HG03460 (cell line): Measurements from ENCODE around the gene MACROD1.
"Not testable (repeated sequence)": the region's sequence is repeated elsewhere in the genome, so short reads cannot be mapped to it uniquely, and the experiment has no call there.

Source experiments
- ATAC-seq: cut with Tn5 transposase; IDR thresholded peaks from one replicate; pipeline ENCODE4 v1.9.1; 2021; ENCODE audit not compliant: unreplicated experiment

Gene MACROD1

GRCh38 chr11:64185693-64186491 lies 20.0 kb upstream of the MACROD1 start, which contains the start of gene STIP1:
TSS of gene STIP1 (plus strand) at chr11:64186171. CDS start at chr11:64186262, 91 bp downstream.
- peak; percentile 79 for ATAC-seq

- peak; percentile 22 for ATAC-seq
Observed at GRCh38 chr11:64185175-64185692, 19.3 kb upstream of the MACROD1 start.

- ATAC-seq, result no peak
Observed at GRCh38 chr11:64183890-64184289, 18.0 kb upstream of the MACROD1 start.

DNA sequence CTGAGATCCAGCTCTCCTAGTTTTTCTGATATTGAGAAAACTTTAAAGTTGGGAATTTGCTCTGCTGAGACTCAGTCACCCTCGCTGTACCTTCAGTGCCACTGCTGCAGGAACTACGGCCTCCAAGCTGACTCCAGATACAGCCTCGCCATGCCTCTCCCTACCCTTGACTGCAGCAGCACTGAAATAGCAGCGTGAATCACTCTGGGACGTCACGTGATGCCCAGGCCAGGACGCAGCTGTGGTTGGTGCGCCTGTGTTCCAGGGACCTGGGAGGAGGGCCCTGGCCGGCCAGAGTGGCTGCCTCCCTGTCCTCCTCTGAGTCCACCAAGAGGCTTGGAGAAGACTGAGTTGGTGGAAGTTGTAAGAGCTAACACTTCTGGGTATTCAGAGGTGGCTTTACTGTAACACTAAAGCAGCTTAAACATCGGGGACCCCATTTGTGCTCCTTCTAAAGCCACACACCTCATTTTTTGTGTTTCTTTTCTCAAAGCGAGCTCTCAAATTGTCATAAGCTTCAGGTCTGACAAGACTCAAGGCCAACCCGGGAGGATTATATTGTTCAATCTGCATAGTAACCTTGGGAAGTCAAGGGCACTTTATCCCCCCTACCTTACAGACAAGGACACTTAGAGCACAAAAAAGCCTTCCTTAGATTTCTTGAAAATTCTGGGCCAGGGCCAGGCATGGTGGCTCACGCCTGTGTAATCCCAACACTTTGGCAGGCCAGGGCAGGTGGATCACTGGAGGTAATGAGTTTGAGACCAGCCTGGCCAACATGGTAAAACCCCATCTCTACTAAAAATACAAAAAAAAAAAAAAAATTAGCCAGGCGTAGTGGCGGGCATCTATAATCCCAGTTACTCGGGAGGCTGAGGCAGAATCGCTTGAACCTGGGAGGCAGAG lies 15.8 kb upstream of the MACROD1 start:
- no peak for ATAC-seq

DNA sequence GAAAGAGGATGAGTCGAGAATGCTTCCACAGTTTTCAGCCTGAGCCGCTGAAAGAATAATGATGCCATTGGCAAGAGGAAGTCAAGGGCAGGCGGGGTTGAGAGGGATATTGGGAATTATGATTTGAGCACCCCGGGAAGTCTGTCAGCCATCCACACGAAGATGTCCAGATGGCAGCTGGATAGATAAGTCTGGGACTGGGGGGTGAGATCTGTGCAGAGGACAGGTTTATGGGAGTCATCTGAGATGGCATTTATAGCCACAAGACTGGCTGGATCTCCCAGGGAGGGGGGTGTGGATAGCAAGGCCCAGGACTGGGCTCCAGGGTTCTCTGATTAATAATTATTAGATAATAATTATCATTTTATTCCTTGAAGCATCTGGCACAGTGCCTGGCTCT lies 15.0 kb upstream of the MACROD1 start:
- no peak for ATAC-seq

DNA sequence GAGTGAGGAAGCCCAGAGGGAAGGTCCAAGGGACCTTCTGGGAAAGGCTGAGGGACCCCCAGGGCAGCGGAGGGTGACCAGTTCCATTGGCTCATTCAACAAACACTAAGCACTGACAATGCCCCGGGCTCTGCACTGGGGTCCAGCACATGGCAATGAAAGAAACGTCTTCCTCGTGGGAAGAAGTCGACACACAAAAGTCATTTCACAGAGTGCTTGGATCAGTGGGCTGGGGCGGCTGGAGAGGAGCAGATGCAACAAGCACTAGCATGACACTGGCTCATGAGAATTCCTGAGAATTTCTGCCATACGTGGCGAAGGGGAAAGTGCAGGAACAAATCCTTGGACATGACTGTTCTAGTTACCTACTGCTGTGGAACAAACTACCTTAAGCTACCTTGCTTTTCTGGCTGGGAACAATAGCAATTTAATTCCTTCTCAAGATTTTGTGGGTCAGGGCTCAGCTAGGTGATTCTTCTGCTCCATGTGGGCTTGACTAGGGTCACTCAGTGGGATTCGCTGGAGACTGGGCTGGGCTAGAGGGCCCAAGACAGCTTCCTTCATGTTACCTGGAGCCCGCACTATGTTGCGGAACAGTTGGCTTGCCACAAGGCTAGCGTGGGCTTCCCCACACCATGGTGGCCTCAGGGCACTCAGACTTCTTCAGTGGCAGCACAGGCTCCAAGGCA lies 13.2 kb upstream of the MACROD1 start:
- ATAC-seq, result no peak

DNA sequence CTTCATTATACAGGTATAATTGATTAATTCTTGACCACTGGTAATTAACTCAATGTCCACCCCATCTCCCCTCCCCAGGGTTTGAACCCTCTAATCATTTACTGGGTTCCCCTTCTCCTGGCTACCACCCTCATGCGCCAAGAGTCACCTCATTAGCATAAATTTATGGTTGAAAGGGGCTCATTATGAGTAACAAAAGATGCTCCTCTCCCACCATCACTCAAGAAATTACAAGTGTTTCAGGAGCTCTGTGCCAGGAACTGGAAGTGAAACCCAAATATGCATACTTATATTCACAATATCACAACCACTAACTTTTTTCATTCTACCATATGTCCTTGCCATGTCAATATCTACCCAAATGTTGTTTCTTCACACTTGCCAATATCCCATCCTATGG lies 12.3 kb upstream of the MACROD1 start:
- ATAC-seq, result no peak

GRCh38 chr11:64176751-64177150 lies 10.8 kb upstream of the MACROD1 start:
- ATAC-seq, result no peak

DNA sequence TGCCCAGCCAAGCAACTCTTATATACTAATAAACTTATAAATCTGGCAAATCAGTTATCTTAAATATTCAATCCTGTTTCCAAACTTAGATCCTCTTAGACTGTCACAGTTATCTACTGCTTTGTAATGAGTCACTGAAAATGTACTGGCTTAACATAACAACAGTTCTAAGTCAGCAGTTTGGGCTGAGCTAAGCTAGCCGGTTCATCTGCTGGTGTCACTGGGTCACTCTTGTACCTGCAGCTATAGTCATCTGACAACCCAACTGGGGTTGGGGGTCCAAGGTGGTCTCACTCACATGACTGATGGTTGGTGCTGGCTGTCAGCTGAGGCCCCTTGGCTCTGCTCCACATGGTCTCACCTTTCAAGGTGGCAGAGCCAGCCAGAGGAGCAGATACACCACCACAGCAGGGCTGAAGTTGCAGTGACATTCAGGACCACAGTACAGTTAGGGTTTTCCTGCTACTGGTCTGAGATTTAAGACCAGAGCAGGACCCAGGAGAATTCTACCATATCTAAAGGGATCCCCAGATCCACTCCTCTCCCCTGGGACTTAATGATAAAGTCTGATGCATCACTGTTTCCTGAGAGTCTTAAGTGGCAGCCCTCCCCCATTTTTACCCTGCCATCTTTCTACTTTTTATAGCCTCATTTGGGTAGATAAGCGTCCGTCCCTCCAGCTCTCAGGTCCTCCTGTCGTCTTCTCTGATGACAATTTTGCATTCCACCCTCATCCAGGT lies 7.9 kb upstream of the MACROD1 start:
- ATAC-seq, result no peak

GRCh38 chr11:64170419-64170818 lies 4.5 kb upstream of the MACROD1 start:
- no peak for ATAC-seq

DNA sequence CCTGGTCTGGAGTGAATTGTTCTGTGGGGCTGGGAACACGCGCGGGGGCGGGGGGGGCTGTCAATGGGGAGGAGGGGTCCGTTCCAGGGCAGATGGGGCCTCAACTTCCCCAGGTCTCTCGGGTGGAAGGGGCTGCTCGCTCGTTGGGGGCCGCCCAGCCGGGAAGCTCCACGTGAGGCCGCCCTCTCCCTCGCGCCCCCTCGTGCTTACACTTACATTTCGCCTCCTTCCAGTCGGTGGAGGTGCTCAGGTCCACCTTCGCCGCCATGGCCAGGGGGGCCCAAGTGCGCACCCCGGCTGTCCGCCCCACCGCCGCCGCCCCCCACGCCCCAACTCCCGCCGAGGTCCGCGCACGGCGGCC lies 452 bp downstream of the MACROD1 start:
- ATAC-seq, result peak; percentile 9

GRCh38 chr11:64164392-64165312 lies 1.3 kb downstream of the MACROD1 start:
- ATAC-seq, result no peak

GRCh38 chr11:64163951-64164350 lies 2.0 kb downstream of the MACROD1 start:
- no peak for ATAC-seq

DNA sequence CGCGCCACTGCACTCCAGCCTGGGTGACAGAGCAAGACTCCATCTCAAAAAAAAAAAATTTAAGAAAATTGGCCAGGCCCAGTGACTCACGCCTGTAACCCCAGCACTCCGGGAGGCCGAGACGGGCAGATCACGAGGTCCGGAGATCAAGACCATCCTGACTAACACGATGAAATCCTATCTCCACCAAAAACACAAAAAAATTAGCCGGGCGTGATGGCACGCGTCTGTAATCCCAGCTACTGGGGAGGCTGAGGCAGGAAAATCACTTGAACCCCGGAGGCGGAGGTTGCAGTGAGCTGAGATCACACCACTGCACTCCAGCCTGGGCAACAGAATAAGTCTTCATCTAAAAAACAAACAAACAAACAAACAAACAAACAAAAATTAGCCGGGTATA lies 3.1 kb downstream of the MACROD1 start:
- not testable (repeated sequence) for ATAC-seq

DNA sequence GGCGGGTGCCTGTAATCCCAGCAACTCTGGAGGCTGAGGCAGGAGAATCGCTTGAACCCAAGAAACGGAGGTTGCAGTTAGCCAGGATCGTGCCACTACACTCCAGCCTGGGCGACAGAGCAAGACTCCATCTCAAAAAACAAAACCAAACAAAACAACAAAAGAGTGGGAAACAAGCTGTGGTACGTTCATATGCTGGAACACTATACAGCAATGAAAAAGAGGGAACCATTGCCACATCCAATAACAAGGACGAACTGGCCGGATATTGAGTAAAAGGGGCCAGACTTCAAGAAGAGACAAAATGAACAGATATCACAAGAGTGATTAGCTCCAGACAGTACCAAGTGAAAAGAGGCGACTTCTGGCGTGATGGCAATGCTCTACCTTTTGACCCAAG lies 4.9 kb downstream of the MACROD1 start:
- ATAC-seq, result no peak

DNA sequence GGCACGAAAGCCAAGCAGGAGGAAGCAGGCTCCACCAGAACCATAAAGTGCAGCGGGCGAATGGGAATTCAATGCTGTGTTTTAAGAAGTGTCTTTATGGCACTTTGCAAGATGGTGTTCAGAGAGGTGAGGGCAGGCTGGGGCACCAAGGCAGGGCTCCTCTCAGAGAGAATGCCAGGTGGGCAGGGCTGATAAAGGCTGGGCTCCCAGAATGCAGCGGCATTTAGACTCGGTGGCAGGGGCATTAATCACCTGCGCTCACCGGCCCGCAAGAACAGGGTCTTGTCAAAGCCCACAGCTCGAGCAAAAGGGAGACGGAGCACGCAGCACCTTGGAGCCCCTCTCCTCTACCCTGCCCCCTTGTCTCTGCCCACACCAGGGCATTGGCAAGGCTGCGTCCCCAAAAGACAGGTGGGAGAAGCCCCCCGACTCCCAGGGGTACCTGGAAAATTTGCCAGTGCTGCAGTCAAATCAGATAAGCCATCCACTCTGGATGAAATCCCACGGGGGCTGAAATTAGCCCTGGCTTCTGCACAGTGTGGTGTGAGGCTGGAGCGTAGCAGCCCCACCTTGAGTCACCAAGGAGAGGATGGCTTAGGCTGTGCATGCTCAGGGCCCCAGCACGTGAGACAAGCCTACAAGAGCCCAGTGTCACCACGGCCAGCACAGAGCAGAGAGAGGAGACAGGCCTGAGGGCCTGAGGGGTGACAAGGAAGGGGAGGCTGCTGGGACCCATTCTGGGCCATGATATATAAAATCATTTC lies 8.1 kb downstream of the MACROD1 start:
- ATAC-seq, result no peak

GRCh38 chr11:64156235-64157011 lies 9.5 kb downstream of the MACROD1 start:
- ATAC-seq, result no peak

- no peak for ATAC-seq
Observed at GRCh38 chr11:64153812-64154211, 12.1 kb downstream of the MACROD1 start.
